Prostate gland (tissue), 2 donors: ENCODE results near the gene GFRA1. TPM values are rescaled to one million over a fixed set of nuclear protein-coding genes. Genes with fewer than 3 reads are reported as not detected.

ENCODE experiments used
- DNase-seq: peaks from one replicate; pipeline ENCODE4 v3.0.0-alpha.2; 2019; ENCODE audit warnings: low spot score
- H3K27ac ChIP-seq, 2 donors: fragments of 200-600 bp; sonication (generic); 2 replicates each; pipeline ENCODE4 v1.5.1; 2017 to 2019
- H3K27me3 ChIP-seq: fragments of 200-600 bp; sonication (generic); replicated peaks from 2 replicates; pipeline ENCODE4 v1.5.1; 2019; ENCODE audit not compliant: insufficient read depth
- H3K36me3 ChIP-seq, 2 donors: fragments of 200-600 bp; sonication (generic); 1 replicate in 1 of 2; 2 replicates in 1 of 2; pipeline versions ENCODE4 v1.5.1 to v1.8.1; 2017 to 2019
- H3K4me1 ChIP-seq: fragments of 200-600 bp; sonication (generic); replicated peaks from 2 replicates; pipeline ENCODE4 v1.5.1; 2019
- H3K4me3 ChIP-seq, 2 donors: fragments of 200-600 bp; sonication (generic); 2 replicates each; pipeline ENCODE4 v1.5.1; 2017 to 2019
- H3K9me3 ChIP-seq: fragments of 200-600 bp; sonication (generic); 2 replicates; pipeline ENCODE4 v1.5.1; 2017
- CTCF ChIP-seq, 4 experiments: fragments of 200-600 bp in 2 of 4; fragments of 450-650 bp in 2 of 4; sonication (generic) in 2 of 4; IDR thresholded peaks; 1 replicate in 3 of 4; 2 replicates in 1 of 4; pipeline ENCODE4 v1.5.1; 2016 to 2019; ENCODE audit warnings: antibody characterized with exemption in 4 of 4, mild to moderate bottlenecking in 2 of 4, moderate library complexity in 2 of 4
- POLR2A ChIP-seq: fragments of 450-650 bp; IDR thresholded peaks from one replicate; pipeline ENCODE4 v1.6.1; 2016; ENCODE audit warnings: antibody characterized with exemption, mild to moderate bottlenecking
- POLR2AphosphoS5 ChIP-seq: sonication (generic); formaldehyde crosslinking; IDR thresholded peaks from one replicate; pipeline ENCODE4 v1.6.1; 2017; ENCODE audit warnings: antibody characterized with exemption
- WGBS: methylation state at CpG from one replicate; pipeline ENCODE4 v1.1.5; 2018; 5-methylcytosine and 5-hydroxymethylcytosine counted together
- intact Hi-C: fragments of 100-400 bp; cut with DNase I; formaldehyde crosslinking; loops from one replicate; pipeline ENCODE4 v1.14.2; 2022
- total RNA-seq, 2 donors: library from RNA; depleted of rRNA; stranded (reverse); fragments of >200 nt; gene quantifications; one replicate each; pipeline ENCODE4 v1.1.0, GENCODE V29; 2016

GFRA1 gene
- total RNA-seq, 2 donors from 2014 or later, result 5.1 to 14.5 TPM

- no peak overlapping the region for H3K27ac ChIP-seq
- H3K27me3 ChIP-seq, result no peaks in the 10 kb centered on the region
- intact Hi-C loops, result no loop called here
- H3K4me1 ChIP-seq, result no peaks in the 10 kb centered on the region
- no peak overlapping the region for H3K4me3 ChIP-seq
- 80% methylated on average over 7 of the region's 7 CpGs for WGBS
- TF ChIP-seq CTCF (IDR thresholded peaks at IDR 0.05) (no peak), POLR2AphosphoS5 (no peak), POLR2A (no peak)
- H3K9me3 ChIP-seq, result no peaks in the 10 kb centered on the region
- no peak for DNase-seq
- H3K36me3 ChIP-seq, result no peaks in the 10 kb centered on the region
Measured at GRCh38 chr10:116073510-116073909, 199.5 kb downstream of the GFRA1 start.

DNA sequence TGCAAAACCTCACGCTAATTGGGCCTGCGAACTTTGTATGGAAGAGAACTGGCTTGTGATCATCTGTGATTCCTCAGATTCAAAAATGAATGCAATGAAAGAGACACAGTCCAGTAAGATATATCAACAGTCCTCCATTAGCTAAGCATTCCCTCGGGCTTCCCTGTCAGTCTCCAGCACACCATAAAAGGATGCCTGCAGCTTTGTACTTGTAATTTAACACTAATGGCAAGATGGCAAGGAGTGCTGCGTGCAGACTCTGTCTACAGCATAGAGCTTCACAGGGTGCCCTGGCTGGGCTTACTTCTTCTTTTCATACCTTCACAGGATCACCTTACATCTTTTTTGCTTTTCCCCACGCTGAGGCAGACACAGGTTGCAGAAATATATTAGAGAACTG, 200.0 kb downstream of the GFRA1 start:
- H3K4me1 ChIP-seq, result no peaks in the 10 kb centered on the region
- no peak for DNase-seq
- H3K9me3 ChIP-seq, result no peaks in the 10 kb centered on the region
- H3K36me3 ChIP-seq, result no peaks in the 10 kb centered on the region
- H3K4me3 ChIP-seq, result no peak overlapping the region
- intact Hi-C loops, result no loop called here
- H3K27me3 ChIP-seq, result no peaks in the 10 kb centered on the region
- 49% methylated on average over 5 of the region's 5 CpGs for WGBS
- TF ChIP-seq POLR2AphosphoS5 (no peak), CTCF (IDR thresholded peaks at IDR 0.05) (no peak), POLR2A (no peak)
- H3K27ac ChIP-seq, result no peak overlapping the region

- intact Hi-C loops, result no loop called here
- WGBS, result 78% methylated on average over 5 of the region's 5 CpGs
- H3K27ac ChIP-seq, result no peak overlapping the region
Measured at GRCh38 chr10:116071453-116072148, 201.4 kb downstream of the GFRA1 start.

DNA sequence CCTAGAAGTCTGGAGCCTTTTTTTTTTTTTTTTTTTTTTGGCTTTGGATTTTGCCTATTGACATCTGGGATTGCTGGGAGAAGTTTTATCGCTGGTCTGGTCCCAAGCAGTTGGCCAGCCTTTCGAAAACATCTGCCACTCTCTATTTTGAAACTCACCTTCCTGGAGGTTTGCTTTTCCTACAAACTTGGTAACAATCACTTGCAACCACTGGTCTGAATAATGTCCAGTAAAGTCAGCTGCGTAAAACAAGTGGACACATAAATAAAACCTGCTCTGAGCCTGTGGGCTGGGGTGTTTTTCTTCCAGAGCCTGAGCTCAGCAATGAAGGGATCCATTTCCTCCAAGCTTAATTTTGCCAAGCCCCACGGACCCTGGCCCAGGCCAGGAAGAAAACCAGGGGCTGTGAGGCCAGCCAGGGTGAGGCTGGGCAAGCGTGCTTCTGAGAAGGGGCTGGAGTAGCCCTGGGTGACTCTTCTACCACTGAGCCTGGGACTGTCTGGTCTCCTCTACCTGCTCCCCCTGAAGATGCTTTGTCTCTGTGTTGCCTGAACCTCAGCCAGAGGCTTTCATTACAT, 202.2 kb downstream of the GFRA1 start:
- Histone ChIP-seq H3K27ac (no peak overlapping the region), H3K27me3 (no peaks in the 10 kb centered on the region), H3K36me3 (no peaks in the 10 kb centered on the region), H3K4me1 (no peaks in the 10 kb centered on the region), H3K4me3 (no peak overlapping the region), H3K9me3 (no peaks in the 10 kb centered on the region)
- intact Hi-C loops, result no loop called here
- 61% methylated on average over 5 of the region's 5 CpGs for WGBS
- TF ChIP-seq POLR2A, result no peak
- no peak for TF ChIP-seq POLR2AphosphoS5
- no peak for TF ChIP-seq CTCF (IDR thresholded peaks at IDR 0.05)
- DNase-seq, result no peak

More at GRCh38 chr10:116071453-116072148, 201.4 kb downstream of the GFRA1 start:
- no peaks in the 10 kb centered on the region for H3K9me3 ChIP-seq
- H3K4me3 ChIP-seq, result no peak overlapping the region
- H3K27me3 ChIP-seq, result no peaks in the 10 kb centered on the region
- H3K36me3 ChIP-seq, result no peaks in the 10 kb centered on the region
- no peak for TF ChIP-seq POLR2AphosphoS5
- TF ChIP-seq CTCF (IDR thresholded peaks at IDR 0.05), result no peak
- no peak for TF ChIP-seq POLR2A
- DNase-seq, result no peak
- H3K4me1 ChIP-seq, result no peaks in the 10 kb centered on the region

GRCh38 chr10:116069856-116070255, 203.2 kb downstream of the GFRA1 start:
- Histone ChIP-seq H3K27me3 (no peaks in the 10 kb centered on the region), H3K27ac (no peak overlapping the region), H3K36me3 (no peaks in the 10 kb centered on the region), H3K4me1 (no peaks in the 10 kb centered on the region), H3K9me3 (no peaks in the 10 kb centered on the region), H3K4me3 (no peak overlapping the region)
- 18% methylated on average over 5 of the region's 5 CpGs for WGBS
- no peak for DNase-seq
- intact Hi-C loops, result no loop called here
- TF ChIP-seq CTCF (IDR thresholded peaks at IDR 0.05) (no peak), POLR2AphosphoS5 (no peak), POLR2A (no peak)
